NT2/D1 (cell line): ENCODE results near the gene HSF2.

Experiments
- YY1 ChIP-seq: IDR thresholded peaks from 2 replicates; pipeline ENCODE4 v1.6.1; 2011; ENCODE audit not compliant: insufficient read length, insufficient read depth
- ZNF274 ChIP-seq: IDR thresholded peaks from 2 replicates; pipeline ENCODE4 v1.6.1; 2011; ENCODE audit warnings: mild to moderate bottlenecking, low read depth, low read length

- TF ChIP-seq YY1 (no peak), ZNF274 (no peak)
Measured at GRCh38 chr6:122461885-122462284, 62.4 kb downstream of the HSF2 start.
